ENCODE data around the gene HOXB6.

DNA sequence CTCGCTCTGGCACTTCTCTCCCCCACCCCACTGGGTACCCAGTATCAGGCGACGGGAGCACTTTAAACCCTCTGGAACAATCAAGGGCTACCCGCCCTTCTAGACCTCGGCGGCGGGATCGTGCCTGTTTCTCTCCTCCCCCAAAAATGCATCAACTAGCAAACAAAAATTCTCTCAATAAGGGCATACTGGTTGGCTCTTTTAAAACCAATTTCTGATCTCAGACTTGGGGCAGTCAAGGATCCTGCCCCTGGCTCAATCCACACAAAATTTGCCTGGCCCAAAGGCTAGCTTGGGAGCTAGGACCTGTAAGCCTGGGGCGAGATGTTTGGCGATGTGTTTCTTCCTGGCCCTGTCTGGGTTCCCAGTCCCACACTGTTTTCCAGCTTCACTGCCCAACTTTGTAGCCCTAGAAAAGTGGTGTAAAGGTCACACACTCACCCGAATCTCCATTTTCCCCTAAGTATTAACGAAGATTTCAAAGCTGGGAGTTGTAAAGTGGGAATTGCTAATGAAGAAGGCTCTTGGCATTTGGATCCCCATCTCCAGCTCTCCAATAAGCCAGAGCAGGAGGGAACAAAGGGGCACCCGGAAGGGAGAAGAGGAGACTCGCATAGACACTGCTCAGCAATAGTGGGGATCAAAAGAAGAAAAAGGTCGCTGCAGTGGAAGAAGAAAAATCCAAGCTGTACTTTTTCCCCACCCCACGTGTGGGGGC lies 45.5 kb downstream of the HOXB6 start:
- TF ChIP-seq, protein P1, sequence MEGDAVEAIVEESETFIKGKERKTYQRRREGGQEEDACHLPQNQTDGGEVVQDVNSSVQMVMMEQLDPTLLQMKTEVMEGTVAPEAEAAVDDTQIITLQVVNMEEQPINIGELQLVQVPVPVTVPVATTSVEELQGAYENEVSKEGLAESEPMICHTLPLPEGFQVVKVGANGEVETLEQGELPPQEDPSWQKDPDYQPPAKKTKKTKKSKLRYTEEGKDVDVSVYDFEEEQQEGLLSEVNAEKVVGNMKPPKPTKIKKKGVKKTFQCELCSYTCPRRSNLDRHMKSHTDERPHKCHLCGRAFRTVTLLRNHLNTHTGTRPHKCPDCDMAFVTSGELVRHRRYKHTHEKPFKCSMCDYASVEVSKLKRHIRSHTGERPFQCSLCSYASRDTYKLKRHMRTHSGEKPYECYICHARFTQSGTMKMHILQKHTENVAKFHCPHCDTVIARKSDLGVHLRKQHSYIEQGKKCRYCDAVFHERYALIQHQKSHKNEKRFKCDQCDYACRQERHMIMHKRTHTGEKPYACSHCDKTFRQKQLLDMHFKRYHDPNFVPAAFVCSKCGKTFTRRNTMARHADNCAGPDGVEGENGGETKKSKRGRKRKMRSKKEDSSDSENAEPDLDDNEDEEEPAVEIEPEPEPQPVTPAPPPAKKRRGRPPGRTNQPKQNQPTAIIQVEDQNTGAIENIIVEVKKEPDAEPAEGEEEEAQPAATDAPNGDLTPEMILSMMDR (IDR thresholded peaks at IDR 0.05) = no peak
- no peak for TF ChIP-seq POLR2A (IDR thresholded peaks at IDR 0.05)

All from upper lobe of left lung (tissue), 4 donors.